NCI-H1436 (cell line): ENCODE results near the gene SLC17A5.
"Not testable (repeated sequence)": the region's sequence is repeated elsewhere in the genome, so short reads cannot be mapped to it uniquely, and the experiment has no call there.

Experiments
- DNase-seq: peaks from one replicate; lab custom pipeline; 2025; lab: John Stamatoyannopoulos, UW

SLC17A5 gene

GRCh38 chr6:73565767-73566485 is 87.9 kb downstream of the SLC17A5 start:
- DNase-seq: no peak

GRCh38 chr6:73564578-73565345 is 89.0 kb downstream of the SLC17A5 start:
- DNase-seq: no peak

GRCh38 chr6:73562558-73562957 is 91.2 kb downstream of the SLC17A5 start:
- no peak for DNase-seq

GRCh38 chr6:73560853-73561407 is 92.9 kb downstream of the SLC17A5 start:
- no peak for DNase-seq

- DNase-seq: no peak
Measured at GRCh38 chr6:73560182-73560732, 93.5 kb downstream of the SLC17A5 start.

GRCh38 chr6:73559399-73559794 is 94.4 kb downstream of the SLC17A5 start:
- not testable (repeated sequence) for DNase-seq

- DNase-seq: no peak
Measured at GRCh38 chr6:73558624-73559398, 95.0 kb downstream of the SLC17A5 start.

- no peak for DNase-seq
Measured at GRCh38 chr6:73556836-73557235, 97.0 kb downstream of the SLC17A5 start.

- DNase-seq: not testable (repeated sequence)
Measured at GRCh38 chr6:73555380-73555949, 98.3 kb downstream of the SLC17A5 start.

- not testable (repeated sequence) for DNase-seq
Measured at GRCh38 chr6:73551115-73551514, 102.7 kb downstream of the SLC17A5 start.

- DNase-seq: no peak
Measured at GRCh38 chr6:73548458-73549446, 105.0 kb downstream of the SLC17A5 start.

GRCh38 chr6:73547036-73547435 is 106.8 kb downstream of the SLC17A5 start:
- no peak for DNase-seq
